ENCODE data around the gene IQGAP2.
"Not testable (repeated sequence)": the region's sequence is repeated elsewhere in the genome, so short reads cannot be mapped to it uniquely, and the experiment has no call there.

The IQGAP2 gene

GRCh38 chr5:76547242-76547890 is 144.3 kb downstream of the IQGAP2 start:
- H3K9ac ChIP-seq (ENCODE audit: low read length): no peak overlapping the region
- H2BK5ac ChIP-seq (ENCODE audit: low read depth, low read length, poor library complexity): no peak overlapping the region
- no peak overlapping the region for H2BK12ac ChIP-seq (ENCODE audit: low read length)
- H4K91ac ChIP-seq (ENCODE audit: low read depth, low read length): no peak overlapping the region
- no CpG with 5 or more reads among the region's 4 CpGs for WGBS (ENCODE audit: extremely low coverage, insufficient coverage, insufficient read length)
- H2AK5ac ChIP-seq (ENCODE audit: low read length): no peak overlapping the region
- H2BK120ac ChIP-seq (ENCODE audit: insufficient read depth, low read length, poor library complexity): no peak overlapping the region
- no peak overlapping the region for H3K27ac ChIP-seq (ENCODE audit: low read depth, low read length)
- H3K18ac ChIP-seq (ENCODE audit: low read length): no peak overlapping the region
- no peak overlapping the region for H4K12ac ChIP-seq (ENCODE audit: low read depth, low read length)
- no peak overlapping the region for H4K8ac ChIP-seq (ENCODE audit: low read depth, low read length)
- no peak overlapping the region for H3K14ac ChIP-seq (ENCODE audit: low read length)
- H3K23ac ChIP-seq (ENCODE audit: low read length): no peak overlapping the region
- H3K9me3 ChIP-seq (ENCODE audit: insufficient read depth, low read depth, low read length): no peaks in the 10 kb centered on the region
- no peak overlapping the region for H2AFZ ChIP-seq (ENCODE audit: insufficient read depth, low read length, poor library complexity)
- DNase-seq: peak in 1 of 2 donors; percentile 41
- H3K4ac ChIP-seq (ENCODE audit: low read depth, low read length): no peak overlapping the region
- no peaks in the 10 kb centered on the region for H3K79me1 ChIP-seq (ENCODE audit: low read length)
- no peaks in the 10 kb centered on the region for H3K79me2 ChIP-seq (ENCODE audit: control insufficient read depth, insufficient read depth, low read length, poor library complexity)
- H3K36me3 ChIP-seq (ENCODE audit: control insufficient read depth in 1 of 2, insufficient read depth in 2 of 2, low read length in 2 of 2): no peaks in the 10 kb centered on the region
- H3K4me3 ChIP-seq (ENCODE audit: low read depth, low read length): no peak overlapping the region
- H3K4me2 ChIP-seq (ENCODE audit: low read length): no peak overlapping the region
- no peaks in the 10 kb centered on the region for H3K27me3 ChIP-seq (ENCODE audit: insufficient read depth, low read length)
- H3K4me1 ChIP-seq (ENCODE audit: control insufficient read depth in 1 of 2, insufficient read depth in 2 of 2, low read length in 2 of 2): peaks cover 0 to 4% of the 10 kb centered on the region in 2 experiments

- Histone ChIP-seq H3K36me3 (ENCODE audit: control insufficient read depth in 1 of 2, insufficient read depth in 2 of 2, low read length in 2 of 2) (no peaks in the 10 kb centered on the region), H3K14ac (ENCODE audit: low read length) (no peak overlapping the region), H2AFZ (ENCODE audit: insufficient read depth, low read length, poor library complexity) (no peak overlapping the region), H3K9ac (ENCODE audit: low read length) (no peak overlapping the region), H3K18ac (ENCODE audit: low read length) (no peak overlapping the region), H3K4me1 (ENCODE audit: control insufficient read depth in 1 of 2, insufficient read depth in 2 of 2, low read length in 2 of 2) (peaks cover 0 to 3% of the 10 kb centered on the region in 2 experiments), H3K79me1 (ENCODE audit: low read length) (no peaks in the 10 kb centered on the region), H3K23ac (ENCODE audit: low read length) (no peak overlapping the region), H3K27me3 (ENCODE audit: insufficient read depth, low read length) (no peaks in the 10 kb centered on the region), H2BK12ac (ENCODE audit: low read length) (no peak overlapping the region), H4K12ac (ENCODE audit: low read depth, low read length) (no peak overlapping the region), H3K4me2 (ENCODE audit: low read length) (no peak overlapping the region), H4K8ac (ENCODE audit: low read depth, low read length) (no peak overlapping the region), H3K79me2 (ENCODE audit: control insufficient read depth, insufficient read depth, low read length, poor library complexity) (no peaks in the 10 kb centered on the region), H3K4me3 (ENCODE audit: low read depth, low read length) (no peak overlapping the region), H2BK5ac (ENCODE audit: low read depth, low read length, poor library complexity) (no peak overlapping the region), H3K9me3 (ENCODE audit: insufficient read depth, low read depth, low read length) (no peaks in the 10 kb centered on the region), H4K91ac (ENCODE audit: low read depth, low read length) (no peak overlapping the region), H3K4ac (ENCODE audit: low read depth, low read length) (no peak overlapping the region), H2AK5ac (ENCODE audit: low read length) (no peak overlapping the region), H2BK120ac (ENCODE audit: insufficient read depth, low read length, poor library complexity) (no peak overlapping the region), H3K27ac (ENCODE audit: low read depth, low read length) (no peak overlapping the region)
- WGBS (ENCODE audit: extremely low coverage, insufficient coverage, insufficient read length): no CpG with 5 or more reads among the region's 3 CpGs
- no peak for DNase-seq
These were observed 144.9 kb downstream of the IQGAP2 start for GRCh38 chr5:76547891-76548524.

DNA sequence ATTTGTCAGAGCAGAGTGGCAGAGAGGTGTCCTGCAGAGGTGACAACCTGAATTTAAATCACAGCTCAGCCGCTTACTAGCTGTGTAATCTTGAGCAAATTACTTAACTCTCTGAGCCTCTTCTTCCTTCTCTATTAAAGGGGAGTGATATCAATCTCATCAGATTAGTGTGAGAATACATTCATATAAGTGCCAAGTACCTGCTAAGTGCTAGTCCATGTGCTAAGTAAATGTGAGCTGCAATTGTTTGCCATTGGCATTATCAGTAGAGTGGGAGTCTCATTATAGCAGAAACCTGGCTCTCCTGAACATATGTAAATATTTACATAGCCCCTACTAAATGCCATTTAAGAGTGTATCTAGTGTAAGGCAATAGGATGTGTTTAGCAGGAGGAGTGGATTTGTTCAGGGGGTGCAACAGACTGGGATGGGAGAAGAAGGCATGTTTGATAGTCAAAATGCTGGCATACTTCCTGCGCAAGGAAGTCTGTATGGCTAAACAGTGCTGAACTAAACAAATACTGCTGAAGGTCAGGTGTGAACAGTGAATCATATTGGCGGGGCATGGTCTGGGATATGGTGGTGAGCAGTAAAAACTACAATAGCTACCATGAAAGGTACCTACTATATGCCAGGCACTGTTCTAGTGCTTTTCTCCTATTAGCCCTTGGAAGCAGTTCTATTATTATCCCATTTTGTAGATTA is 145.6 kb downstream of the IQGAP2 start:
- H3K4me1 ChIP-seq (ENCODE audit: control insufficient read depth in 1 of 2, insufficient read depth in 2 of 2, low read length in 2 of 2): no peaks in the 10 kb centered on the region
- no CpG with 5 or more reads among the region's 3 CpGs for WGBS (ENCODE audit: extremely low coverage, insufficient coverage, insufficient read length)

DNA sequence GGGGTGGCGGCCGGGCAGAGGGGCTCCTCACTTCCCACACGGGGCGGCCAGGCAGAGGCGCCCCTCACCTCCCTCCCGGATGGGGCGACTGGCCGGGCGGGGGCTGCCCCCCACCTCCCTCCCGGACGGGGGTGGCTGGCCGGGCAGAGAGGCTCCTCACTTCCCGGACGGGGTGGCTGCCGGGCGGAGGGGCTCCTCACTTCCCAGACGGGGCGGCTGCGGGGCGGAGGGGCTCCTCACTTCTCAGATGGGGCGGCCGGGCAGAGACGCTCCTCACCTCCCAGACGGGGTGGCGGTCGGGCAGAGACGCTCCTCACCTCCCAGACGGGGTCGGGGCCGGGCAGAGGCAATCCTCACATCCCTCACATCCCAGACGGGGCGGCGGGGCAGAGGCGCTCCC is 147.8 kb downstream of the IQGAP2 start:
- not testable (repeated sequence) for H4K12ac ChIP-seq (ENCODE audit: low read depth, low read length); H4K91ac ChIP-seq (ENCODE audit: low read depth, low read length); H2AFZ ChIP-seq (ENCODE audit: insufficient read depth, low read length, poor library complexity); H3K27ac ChIP-seq (ENCODE audit: low read depth, low read length); H3K18ac ChIP-seq (ENCODE audit: low read length); H3K14ac ChIP-seq (ENCODE audit: low read length); H2BK120ac ChIP-seq (ENCODE audit: insufficient read depth, low read length, poor library complexity); H3K9ac ChIP-seq (ENCODE audit: low read length); H3K4me1 ChIP-seq (ENCODE audit: control insufficient read depth in 1 of 2, insufficient read depth in 2 of 2, low read length in 2 of 2); H2AK5ac ChIP-seq (ENCODE audit: low read length); H3K23ac ChIP-seq (ENCODE audit: low read length); H3K79me2 ChIP-seq (ENCODE audit: control insufficient read depth, insufficient read depth, low read length, poor library complexity); H3K9me3 ChIP-seq (ENCODE audit: insufficient read depth, low read depth, low read length); H3K4me3 ChIP-seq (ENCODE audit: low read depth, low read length); H3K36me3 ChIP-seq (ENCODE audit: control insufficient read depth in 1 of 2, insufficient read depth in 2 of 2, low read length in 2 of 2); H3K27me3 ChIP-seq (ENCODE audit: insufficient read depth, low read length); H2BK12ac ChIP-seq (ENCODE audit: low read length); H2BK5ac ChIP-seq (ENCODE audit: low read depth, low read length, poor library complexity); H3K4me2 ChIP-seq (ENCODE audit: low read length); H3K4ac ChIP-seq (ENCODE audit: low read depth, low read length); H4K8ac ChIP-seq (ENCODE audit: low read depth, low read length); DNase-seq; H3K79me1 ChIP-seq (ENCODE audit: low read length)
- no CpG with 5 or more reads among the region's 34 CpGs for WGBS (ENCODE audit: extremely low coverage, insufficient coverage, insufficient read length)

More for the DNA sequence above, 145.6 kb downstream of the IQGAP2 start:
- no peak overlapping the region for H3K18ac ChIP-seq (ENCODE audit: low read length)
- H3K79me1 ChIP-seq (ENCODE audit: low read length): no peaks in the 10 kb centered on the region
- H2AK5ac ChIP-seq (ENCODE audit: low read length): no peak overlapping the region
- no peak overlapping the region for H3K4me3 ChIP-seq (ENCODE audit: low read depth, low read length)
- H3K9ac ChIP-seq (ENCODE audit: low read length): no peak overlapping the region
- no peak overlapping the region for H3K23ac ChIP-seq (ENCODE audit: low read length)
- no peak overlapping the region for H3K14ac ChIP-seq (ENCODE audit: low read length)
- no peaks in the 10 kb centered on the region for H3K79me2 ChIP-seq (ENCODE audit: control insufficient read depth, insufficient read depth, low read length, poor library complexity)
- H4K8ac ChIP-seq (ENCODE audit: low read depth, low read length): no peak overlapping the region
- H3K9me3 ChIP-seq (ENCODE audit: insufficient read depth, low read depth, low read length): no peaks in the 10 kb centered on the region
- no peak overlapping the region for H3K27ac ChIP-seq (ENCODE audit: low read depth, low read length)
- no peak overlapping the region for H4K12ac ChIP-seq (ENCODE audit: low read depth, low read length)
- no peak overlapping the region for H3K4me2 ChIP-seq (ENCODE audit: low read length)
- no peak for DNase-seq
- no peak overlapping the region for H2BK5ac ChIP-seq (ENCODE audit: low read depth, low read length, poor library complexity)
- H3K36me3 ChIP-seq (ENCODE audit: control insufficient read depth in 1 of 2, insufficient read depth in 2 of 2, low read length in 2 of 2): no peaks in the 10 kb centered on the region
- no peak overlapping the region for H3K4ac ChIP-seq (ENCODE audit: low read depth, low read length)
- H2BK120ac ChIP-seq (ENCODE audit: insufficient read depth, low read length, poor library complexity): no peak overlapping the region
- no peaks in the 10 kb centered on the region for H3K27me3 ChIP-seq (ENCODE audit: insufficient read depth, low read length)
- H2BK12ac ChIP-seq (ENCODE audit: low read length): no peak overlapping the region
- H4K91ac ChIP-seq (ENCODE audit: low read depth, low read length): no peak overlapping the region
- no peak overlapping the region for H2AFZ ChIP-seq (ENCODE audit: insufficient read depth, low read length, poor library complexity)

Data from trophoblast cell (in vitro differentiated cells and primary cell).